LNCAP (cell line): Measurements from ENCODE around the gene CA14.

Experiments
- TF ChIP-seq, protein P1 (sequence below): fragments of 450-650 bp; IDR thresholded peaks from 2 replicates; pipeline ENCODE4 v1.5.1; 2017; ENCODE audit warnings: mild to moderate bottlenecking

CA14 gene

GRCh38 chr1:150259217-150259616 is 1.6 kb downstream of the CA14 start:
- TF ChIP-seq, protein P1, sequence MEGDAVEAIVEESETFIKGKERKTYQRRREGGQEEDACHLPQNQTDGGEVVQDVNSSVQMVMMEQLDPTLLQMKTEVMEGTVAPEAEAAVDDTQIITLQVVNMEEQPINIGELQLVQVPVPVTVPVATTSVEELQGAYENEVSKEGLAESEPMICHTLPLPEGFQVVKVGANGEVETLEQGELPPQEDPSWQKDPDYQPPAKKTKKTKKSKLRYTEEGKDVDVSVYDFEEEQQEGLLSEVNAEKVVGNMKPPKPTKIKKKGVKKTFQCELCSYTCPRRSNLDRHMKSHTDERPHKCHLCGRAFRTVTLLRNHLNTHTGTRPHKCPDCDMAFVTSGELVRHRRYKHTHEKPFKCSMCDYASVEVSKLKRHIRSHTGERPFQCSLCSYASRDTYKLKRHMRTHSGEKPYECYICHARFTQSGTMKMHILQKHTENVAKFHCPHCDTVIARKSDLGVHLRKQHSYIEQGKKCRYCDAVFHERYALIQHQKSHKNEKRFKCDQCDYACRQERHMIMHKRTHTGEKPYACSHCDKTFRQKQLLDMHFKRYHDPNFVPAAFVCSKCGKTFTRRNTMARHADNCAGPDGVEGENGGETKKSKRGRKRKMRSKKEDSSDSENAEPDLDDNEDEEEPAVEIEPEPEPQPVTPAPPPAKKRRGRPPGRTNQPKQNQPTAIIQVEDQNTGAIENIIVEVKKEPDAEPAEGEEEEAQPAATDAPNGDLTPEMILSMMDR = no peak

GRCh38 chr1:150259758-150260669 is 2.4 kb downstream of the CA14 start:
- TF ChIP-seq, protein P1 = no peak

- TF ChIP-seq, protein P1 = no peak
Observed at GRCh38 chr1:150261367-150261766, 3.8 kb downstream of the CA14 start.

DNA sequence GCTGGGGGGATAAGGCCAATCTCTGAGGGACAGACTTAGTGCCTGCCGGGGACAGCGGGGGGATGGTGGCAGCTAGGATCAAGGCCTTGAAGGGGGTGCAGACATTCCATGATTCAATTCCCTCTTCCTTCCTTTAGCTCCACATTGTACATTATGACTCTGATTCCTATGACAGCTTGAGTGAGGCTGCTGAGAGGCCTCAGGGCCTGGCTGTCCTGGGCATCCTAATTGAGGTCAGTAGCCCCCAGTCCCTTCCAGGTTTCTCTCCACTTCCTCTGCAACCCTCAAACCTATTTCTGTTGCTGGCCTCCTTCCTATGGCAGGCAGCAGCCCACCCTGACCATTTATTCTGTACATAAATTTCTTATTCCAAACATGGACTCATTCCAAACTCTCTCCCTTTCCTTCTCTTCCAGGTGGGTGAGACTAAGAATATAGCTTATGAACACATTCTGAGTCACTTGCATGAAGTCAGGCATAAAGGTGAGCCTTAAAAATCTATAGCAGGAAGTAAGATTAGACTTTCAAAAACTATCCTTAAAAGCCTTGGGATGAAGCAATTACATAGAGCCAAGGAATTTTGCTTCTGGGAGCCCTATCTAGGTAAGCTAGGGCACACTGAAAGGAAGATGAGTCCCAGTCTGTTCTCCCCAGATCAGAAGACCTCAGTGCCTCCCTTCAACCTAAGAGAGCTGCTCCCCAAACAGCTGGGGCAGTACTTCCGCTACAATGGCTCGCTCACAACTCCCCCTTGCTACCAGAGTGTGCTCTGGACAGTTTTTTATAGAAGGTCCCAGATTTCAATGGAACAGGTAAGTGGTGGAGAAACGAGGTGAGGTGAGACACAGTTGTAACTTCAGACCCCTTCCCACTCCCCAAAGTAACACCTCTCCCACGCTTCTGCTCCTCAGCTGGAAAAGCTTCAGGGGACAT is 5.1 kb downstream of the CA14 start:
- TF ChIP-seq, protein P1 = no peak

DNA sequence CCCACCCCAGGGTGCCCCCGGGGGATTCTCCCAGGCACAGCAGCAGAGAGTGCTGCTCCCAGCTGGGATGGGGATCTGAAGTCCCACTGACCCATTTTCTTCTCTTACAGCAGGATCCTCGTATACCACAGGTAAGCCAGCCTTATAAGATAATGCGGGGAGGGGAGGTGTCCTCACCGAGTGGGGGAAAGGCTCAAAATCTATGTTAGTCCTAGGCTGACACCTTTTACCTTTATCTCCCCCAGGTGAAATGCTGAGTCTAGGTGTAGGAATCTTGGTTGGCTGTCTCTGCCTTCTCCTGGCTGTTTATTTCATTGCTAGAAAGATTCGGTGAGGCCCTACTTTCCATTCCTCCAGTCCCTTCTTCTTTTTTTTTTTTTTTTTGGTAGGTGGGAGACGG is 6.0 kb downstream of the CA14 start:
- TF ChIP-seq, protein P1 = no peak

GRCh38 chr1:150267896-150268295 is 10.3 kb downstream of the CA14 start:
- TF ChIP-seq, protein P1 = no peak

DNA sequence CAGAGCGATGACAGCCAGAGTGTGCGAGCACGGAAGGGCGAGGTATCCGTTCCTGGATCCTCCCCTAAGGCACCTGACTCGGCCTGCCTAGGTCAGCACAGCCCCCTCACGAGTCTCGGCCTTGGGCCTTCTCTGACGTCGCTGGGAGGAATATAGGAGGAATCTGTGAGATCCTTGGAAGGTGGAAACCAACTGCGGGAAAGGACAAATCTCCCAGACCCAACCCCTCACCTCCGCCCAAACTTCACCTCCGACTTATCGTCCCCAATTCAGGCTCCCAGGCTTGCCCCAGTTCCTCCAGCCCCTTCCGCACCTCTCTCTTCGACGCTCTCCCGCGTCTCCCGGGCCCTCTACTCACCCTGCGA is 10.7 kb downstream of the CA14 start:
- TF ChIP-seq, protein P1 = no peak
